GM12891 (cell line): ENCODE results near the gene CEMIP.

ENCODE experiments used
- PAX5 ChIP-seq: IDR thresholded peaks from 2 replicates; pipeline ENCODE4 v1.6.1; 2011; ENCODE audit warnings: low read length, moderate library complexity, mild to moderate bottlenecking; ENCODE audit not compliant: insufficient read depth, severe bottlenecking
- POLR2A ChIP-seq: IDR thresholded peaks from 2 replicates; pipeline ENCODE4 v1.6.1; 2011; ENCODE audit warnings: low read depth, low read length, control low read depth
- POU2F2 ChIP-seq: IDR thresholded peaks from 2 replicates; pipeline ENCODE4 v1.6.1; 2011; ENCODE audit warnings: low read depth, mild to moderate bottlenecking, control low read depth, low read length, moderate library complexity
- TAF1 ChIP-seq: IDR thresholded peaks from 2 replicates; pipeline ENCODE4 v1.6.1; 2011; ENCODE audit warnings: low read depth, low read length, control low read depth

DNA sequence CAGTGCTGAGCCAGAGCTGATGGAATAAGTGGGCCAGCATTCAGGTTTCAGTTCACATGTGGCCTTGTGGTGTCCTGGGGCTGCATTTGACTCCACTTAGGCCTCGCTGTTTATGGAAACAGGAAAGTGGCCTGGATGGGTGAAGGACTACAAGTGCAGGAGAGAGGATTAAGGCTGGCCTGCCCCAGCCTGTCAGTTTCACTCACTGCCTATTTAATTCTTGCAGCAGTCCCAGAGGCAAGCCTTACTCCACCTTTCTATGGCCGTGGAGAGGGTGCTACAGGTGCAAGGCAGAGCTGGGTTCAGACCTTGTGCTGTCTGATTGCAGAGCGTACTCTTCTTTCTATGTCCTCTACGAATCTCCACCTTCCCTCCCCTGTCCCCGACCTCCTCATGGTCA, 46.4 kb upstream of the CEMIP start:
- TF ChIP-seq POLR2A (no peak), TAF1 (no peak), PAX5 (no peak), POU2F2 (no peak)
